ENCODE measurements around the gene SLC35F1. TPM values are rescaled to one million over a fixed set of nuclear protein-coding genes. Genes with fewer than 3 reads are reported as not detected.

SLC35F1 gene
- total and polyA plus RNA-seq, 10 of the 15 experiments (the other 5 are each of a cell fraction or from before 2014, with no cell fraction given) = 0.01 TPM; not detected in 9

DNA sequence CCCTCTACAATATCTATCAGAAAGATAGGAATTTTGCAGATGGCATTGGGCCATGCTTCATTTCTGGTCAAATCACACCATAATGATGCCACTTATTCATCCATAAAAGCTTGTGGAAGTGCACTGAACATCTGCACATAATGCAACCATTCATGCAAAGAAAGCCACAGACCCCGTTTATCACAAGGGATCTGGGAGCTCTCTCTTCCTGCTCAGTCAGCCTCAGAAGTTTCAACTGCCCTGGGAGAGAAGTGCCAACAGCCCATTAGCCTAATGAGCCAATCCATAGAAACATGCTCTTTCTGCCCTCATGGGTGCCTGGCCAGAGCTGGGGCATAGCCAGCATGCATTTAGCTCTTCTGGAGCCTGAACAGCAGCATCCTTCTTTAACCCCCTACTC, 85.8 kb downstream of the SLC35F1 start:
- no peaks in the 10 kb centered on the region for H3K9me3 ChIP-seq (replicated peaks; ENCODE audit: control insufficient read depth, insufficient read depth, low read length)
- BruUV-seq (replicated peaks) = no TSS peak

More for the DNA sequence above, 85.8 kb downstream of the SLC35F1 start:
- ChIA-PET SMC1A (ENCODE audit: uncharacterized antibody, unreplicated experiment) (interaction anchor here (1.3 kb wide), 1 partner anchor 553 kb away, joined by 3 read pairs; no protein-coding TSS in a partner anchor), RAD21 (ENCODE audit: unreplicated experiment) (no interaction called here), CTCF (no interaction called here), POLR2A (no interaction called here)
- Histone ChIP-seq H2AFZ (ENCODE audit: control insufficient read depth, low read depth, low read length) (no peak overlapping the region), H4K20me1 (ENCODE audit: control insufficient read depth, insufficient read depth) (no peaks in the 10 kb centered on the region), H3K36me3 (ENCODE audit: control insufficient read depth in 2 of 2, insufficient read depth in 2 of 2, low read length in 1 of 2) (no peaks in the 10 kb centered on the region), H3K27me3 (replicated peaks in 1 of 2; ENCODE audit: control insufficient read depth in 2 of 2, insufficient read depth in 2 of 2, low read length in 1 of 2) (no peaks in the 10 kb centered on the region), H3K4me1 (ENCODE audit: control insufficient read depth, insufficient read depth, low read length) (no peaks in the 10 kb centered on the region), H3K4me3 (no peak overlapping the region), H3K9ac (ENCODE audit: control insufficient read depth, insufficient read depth, low read length) (no peak overlapping the region), H3K27ac (ENCODE audit: control insufficient read depth, insufficient read depth) (no peak overlapping the region), H3K79me2 (ENCODE audit: control insufficient read depth, insufficient read depth, low read length) (no peaks in the 10 kb centered on the region), H3K4me2 (ENCODE audit: control insufficient read depth, insufficient read depth) (no peak overlapping the region)
- FAIRE-seq (no peak), ATAC-seq (no peak), DNase-seq (ENCODE audit: low read depth, low spot score) (no peak)
- no peak for TF ChIP-seq CREB1 (IDR thresholded peaks at IDR 0.05; ENCODE audit: low read depth)
- no peak for TF ChIP-seq TBL1XR1 (IDR thresholded peaks at IDR 0.05; ENCODE audit: low read depth, low read length)
- TF ChIP-seq ASH2L (IDR thresholded peaks at IDR 0.05; ENCODE audit: borderline replicate concordance, low read depth) = no peak
- TF ChIP-seq, protein P1, sequence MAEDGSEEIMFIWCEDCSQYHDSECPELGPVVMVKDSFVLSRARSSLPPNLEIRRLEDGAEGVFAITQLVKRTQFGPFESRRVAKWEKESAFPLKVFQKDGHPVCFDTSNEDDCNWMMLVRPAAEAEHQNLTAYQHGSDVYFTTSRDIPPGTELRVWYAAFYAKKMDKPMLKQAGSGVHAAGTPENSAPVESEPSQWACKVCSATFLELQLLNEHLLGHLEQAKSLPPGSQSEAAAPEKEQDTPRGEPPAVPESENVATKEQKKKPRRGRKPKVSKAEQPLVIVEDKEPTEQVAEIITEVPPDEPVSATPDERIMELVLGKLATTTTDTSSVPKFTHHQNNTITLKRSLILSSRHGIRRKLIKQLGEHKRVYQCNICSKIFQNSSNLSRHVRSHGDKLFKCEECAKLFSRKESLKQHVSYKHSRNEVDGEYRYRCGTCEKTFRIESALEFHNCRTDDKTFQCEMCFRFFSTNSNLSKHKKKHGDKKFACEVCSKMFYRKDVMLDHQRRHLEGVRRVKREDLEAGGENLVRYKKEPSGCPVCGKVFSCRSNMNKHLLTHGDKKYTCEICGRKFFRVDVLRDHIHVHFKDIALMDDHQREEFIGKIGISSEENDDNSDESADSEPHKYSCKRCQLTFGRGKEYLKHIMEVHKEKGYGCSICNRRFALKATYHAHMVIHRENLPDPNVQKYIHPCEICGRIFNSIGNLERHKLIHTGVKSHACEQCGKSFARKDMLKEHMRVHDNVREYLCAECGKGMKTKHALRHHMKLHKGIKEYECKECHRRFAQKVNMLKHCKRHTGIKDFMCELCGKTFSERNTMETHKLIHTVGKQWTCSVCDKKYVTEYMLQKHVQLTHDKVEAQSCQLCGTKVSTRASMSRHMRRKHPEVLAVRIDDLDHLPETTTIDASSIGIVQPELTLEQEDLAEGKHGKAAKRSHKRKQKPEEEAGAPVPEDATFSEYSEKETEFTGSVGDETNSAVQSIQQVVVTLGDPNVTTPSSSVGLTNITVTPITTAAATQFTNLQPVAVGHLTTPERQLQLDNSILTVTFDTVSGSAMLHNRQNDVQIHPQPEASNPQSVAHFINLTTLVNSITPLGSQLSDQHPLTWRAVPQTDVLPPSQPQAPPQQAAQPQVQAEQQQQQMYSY (CRISPR knock-in tag; IDR thresholded peaks at IDR 0.05) = no peak
- no peak for TF ChIP-seq FOXK2 (IDR thresholded peaks at IDR 0.05)
- TF ChIP-seq RELA (IDR thresholded peaks at IDR 0.05; ENCODE audit: borderline replicate concordance, partially characterized antibody) = no peak
- TF ChIP-seq TAF1 (IDR thresholded peaks at IDR 0.05; ENCODE audit: borderline replicate concordance, low read depth, low read length) = no peak
- TF ChIP-seq ETV6 (conservative IDR thresholded peaks at IDR 0.05 in 1 of 2, IDR thresholded peaks at IDR 0.05 in 1 of 2; ENCODE audit: borderline replicate concordance in 1 of 2, low read depth in 1 of 2) = no peak
- no peak for TF ChIP-seq BRCA1 (IDR thresholded peaks at IDR 0.05; ENCODE audit: low read depth, low read length)
- TF ChIP-seq ZBED1 (IDR thresholded peaks at IDR 0.05; ENCODE audit: borderline replicate concordance) = no peak
- TF ChIP-seq ZNF217 (IDR thresholded peaks at IDR 0.05) = no peak
- TF ChIP-seq KAT2A (conservative IDR thresholded peaks at IDR 0.05; ENCODE audit: control insufficient read depth, low read depth, low read length) = no peak
- WGBS (ENCODE audit: insufficient coverage, insufficient replicate concordance, low lambda C conversion rate, missing lambda C conversion rate) = 0% methylated on average over 1 of the region's 1 CpG
- in situ Hi-C loops (cut with MboI) = loop anchor here (25.0 kb wide), 1 partner anchor 794 kb away; no protein-coding TSS in a partner anchor
- intact Hi-C loops (cut with micrococcal nuclease; ENCODE audit: unreplicated experiment) = no loop called here
